ENCODE results near the gene ELF3.

Gene ELF3

DNA sequence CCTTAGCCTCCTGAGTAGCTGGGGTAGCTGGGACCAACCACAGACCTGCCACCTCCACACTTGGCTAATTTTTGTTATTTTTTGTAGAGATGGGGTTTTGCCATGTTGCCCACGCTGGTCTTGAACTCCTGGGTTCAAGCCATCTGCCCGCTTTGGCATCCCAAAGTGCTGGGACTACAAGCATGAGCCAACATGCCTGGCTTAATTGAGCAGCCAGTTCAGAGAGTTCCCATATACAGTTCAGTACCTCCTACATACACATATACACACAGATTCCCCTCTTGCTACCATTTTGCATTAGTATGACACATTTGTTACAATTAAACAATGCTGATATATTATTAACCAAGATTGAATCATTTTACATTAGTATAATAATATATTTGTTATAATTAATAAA is 25.0 kb upstream of the ELF3 start:
- Histone ChIP-seq H3K4me3 (ENCODE audit: low read depth in 1 of 2, low read length in 2 of 2) (no peak overlapping the region), H3K27ac (ENCODE audit: low read length) (no peak overlapping the region), H3K36me3 (ENCODE audit: control insufficient read depth in 1 of 2, insufficient read depth in 2 of 2, low read length in 2 of 2) (peaks cover 16 to 19% of the 10 kb centered on the region in 2 donors), H3K9me3 (ENCODE audit: control insufficient read depth in 1 of 2, low read length in 2 of 2) (no peaks in the 10 kb centered on the region), H3K4me1 (ENCODE audit: control insufficient read depth in 1 of 2, insufficient read depth in 2 of 2, low read length in 2 of 2) (peaks cover 0 to 15% of the 10 kb centered on the region in 2 donors), H3K27me3 (ENCODE audit: low read depth, low read length) (no peaks in the 10 kb centered on the region)

DNA sequence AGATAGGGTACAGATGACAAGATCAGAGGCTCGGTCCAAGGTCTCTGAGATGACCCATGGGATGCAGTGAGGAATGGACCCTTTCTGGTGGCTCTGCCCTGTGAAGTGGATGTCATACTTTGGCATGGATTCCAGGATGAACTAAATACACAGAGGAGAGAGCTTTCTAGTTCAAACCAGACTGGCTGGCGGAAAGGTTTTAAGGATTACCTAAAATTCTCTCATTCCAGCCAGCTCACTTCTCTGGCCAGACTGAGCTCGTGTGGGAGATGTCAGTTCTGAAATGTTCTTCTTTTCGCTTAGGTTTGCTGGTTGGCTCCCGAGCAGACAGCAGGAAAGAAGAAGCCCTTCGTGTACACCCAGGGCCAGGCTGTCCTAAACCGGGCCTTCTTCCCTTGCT is 21.8 kb upstream of the ELF3 start:
- Histone ChIP-seq H3K27ac (ENCODE audit: low read length) (no peak overlapping the region), H3K27me3 (ENCODE audit: low read depth, low read length) (no peaks in the 10 kb centered on the region), H3K4me3 (ENCODE audit: low read depth in 1 of 2, low read length in 2 of 2) (no peak overlapping the region), H3K9me3 (ENCODE audit: control insufficient read depth in 1 of 2, low read length in 2 of 2) (no peaks in the 10 kb centered on the region), H3K4me1 (ENCODE audit: control insufficient read depth in 1 of 2, insufficient read depth in 2 of 2, low read length in 2 of 2) (peaks cover 0 to 9% of the 10 kb centered on the region in 2 donors), H3K36me3 (ENCODE audit: control insufficient read depth in 1 of 2, insufficient read depth in 2 of 2, low read length in 2 of 2) (peaks cover 41 to 48% of the 10 kb centered on the region in 2 donors)

DNA sequence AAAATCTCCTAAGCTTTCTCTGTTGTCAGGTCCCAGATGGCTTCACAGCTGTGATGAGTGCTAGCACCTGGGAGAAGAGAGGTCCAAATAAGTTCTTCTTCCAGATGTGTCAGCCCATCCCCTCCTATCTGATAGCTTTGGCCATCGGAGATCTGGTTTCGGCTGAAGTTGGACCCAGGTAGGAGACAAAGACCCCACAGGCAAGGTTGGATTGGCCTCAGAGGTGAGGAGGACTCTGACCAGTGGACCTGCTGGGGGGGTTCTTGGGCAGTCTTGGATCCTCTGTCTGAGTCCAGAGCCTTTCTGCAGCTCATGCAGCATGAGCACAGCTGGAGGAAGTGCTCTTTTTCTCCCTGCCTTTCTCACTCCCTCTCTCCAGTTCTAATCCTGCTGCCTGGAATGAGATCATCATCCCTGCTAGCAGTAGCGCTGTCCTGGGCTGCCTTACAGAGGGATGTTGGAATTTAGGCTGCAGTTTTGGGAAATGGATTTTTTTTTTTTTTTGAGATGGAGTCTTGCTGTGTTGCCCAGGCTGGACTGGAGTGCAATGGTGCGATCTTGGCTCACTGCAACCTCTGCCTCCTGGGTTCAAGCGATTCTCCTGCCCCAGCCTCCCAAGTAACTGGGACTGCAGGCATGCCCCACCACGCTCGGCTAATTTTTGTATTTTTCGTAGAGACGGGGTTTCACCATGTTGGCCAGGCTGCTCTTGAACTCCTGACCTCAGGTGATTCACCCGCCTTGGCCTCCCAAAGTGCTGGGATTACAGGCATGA is 20.8 kb upstream of the ELF3 start:
- peaks cover 49 to 56% of the 10 kb centered on the region in 2 donors for H3K36me3 ChIP-seq (ENCODE audit: control insufficient read depth in 1 of 2, insufficient read depth in 2 of 2, low read length in 2 of 2)
- no peaks in the 10 kb centered on the region for H3K27me3 ChIP-seq (ENCODE audit: low read depth, low read length)
- no peak overlapping the region for H3K27ac ChIP-seq (ENCODE audit: low read length)
- H3K4me3 ChIP-seq (ENCODE audit: low read depth in 1 of 2, low read length in 2 of 2), result no peak overlapping the region
- H3K4me1 ChIP-seq (ENCODE audit: control insufficient read depth in 1 of 2, insufficient read depth in 2 of 2, low read length in 2 of 2), result peaks cover 0 to 4% of the 10 kb centered on the region in 2 donors
- no peaks in the 10 kb centered on the region for H3K9me3 ChIP-seq (ENCODE audit: control insufficient read depth in 1 of 2, low read length in 2 of 2)

DNA sequence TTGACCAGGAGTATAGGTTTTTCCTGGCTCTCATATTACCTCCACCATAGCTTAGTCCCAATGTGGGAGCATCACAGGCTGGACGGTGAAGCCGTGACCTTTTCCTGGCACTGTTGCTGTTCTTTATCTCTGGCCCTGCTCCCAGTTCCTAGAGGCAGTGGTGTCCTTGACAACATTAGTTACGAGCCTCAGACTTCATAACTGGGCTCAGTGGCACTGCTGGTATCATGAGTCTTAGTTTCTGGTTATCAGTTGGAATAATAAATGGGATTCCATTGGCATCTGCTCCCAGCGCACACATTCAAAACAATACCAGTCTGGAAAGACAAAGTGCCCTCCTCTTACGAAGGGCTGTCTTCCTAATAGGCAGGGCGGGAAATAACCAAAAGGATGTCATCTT is 20.0 kb upstream of the ELF3 start:
- H3K4me1 ChIP-seq (ENCODE audit: control insufficient read depth in 1 of 2, insufficient read depth in 2 of 2, low read length in 2 of 2), result peaks cover 0 to under 1% of the 10 kb centered on the region in 2 donors
- no peak overlapping the region for H3K4me3 ChIP-seq (ENCODE audit: low read depth in 1 of 2, low read length in 2 of 2)
- H3K36me3 ChIP-seq (ENCODE audit: control insufficient read depth in 1 of 2, insufficient read depth in 2 of 2, low read length in 2 of 2), result peaks cover 51 to 62% of the 10 kb centered on the region in 2 donors
- no peaks in the 10 kb centered on the region for H3K27me3 ChIP-seq (ENCODE audit: low read depth, low read length)
- no peak overlapping the region for H3K27ac ChIP-seq (ENCODE audit: low read length)
- H3K9me3 ChIP-seq (ENCODE audit: control insufficient read depth in 1 of 2, low read length in 2 of 2), result no peaks in the 10 kb centered on the region

DNA sequence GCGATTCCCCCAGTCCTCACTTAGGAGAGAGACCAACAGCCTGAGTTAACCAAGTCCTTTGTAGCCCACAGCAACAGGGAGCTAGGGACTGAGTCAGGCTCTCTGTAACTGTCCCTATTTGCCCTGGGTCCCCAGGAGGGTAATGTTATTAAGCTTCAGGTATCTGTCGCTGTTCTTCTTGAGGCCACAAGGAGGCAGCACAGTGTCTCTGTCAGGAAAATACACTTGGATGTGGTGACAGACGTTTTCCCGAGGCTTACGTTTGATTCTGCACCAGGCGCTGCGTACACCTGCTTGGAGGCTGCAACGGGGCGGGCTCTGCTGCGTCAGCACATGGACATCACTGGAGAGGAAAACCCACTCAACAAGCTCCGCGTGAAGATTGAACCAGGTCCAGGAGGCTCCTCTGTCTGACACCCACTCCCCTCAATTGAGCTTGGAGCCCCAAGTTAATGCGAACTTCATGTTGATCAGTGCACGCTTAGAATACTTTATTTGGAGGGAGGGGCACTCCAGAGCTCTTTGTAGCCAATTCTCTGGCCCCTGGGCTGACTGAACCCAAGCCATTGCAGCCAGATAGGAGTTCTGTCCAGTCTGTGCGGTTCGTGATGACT is 10.7 kb upstream of the ELF3 start:
- no peaks in the 10 kb centered on the region for H3K4me1 ChIP-seq (ENCODE audit: control insufficient read depth in 1 of 2, insufficient read depth in 2 of 2, low read length in 2 of 2)

DNA sequence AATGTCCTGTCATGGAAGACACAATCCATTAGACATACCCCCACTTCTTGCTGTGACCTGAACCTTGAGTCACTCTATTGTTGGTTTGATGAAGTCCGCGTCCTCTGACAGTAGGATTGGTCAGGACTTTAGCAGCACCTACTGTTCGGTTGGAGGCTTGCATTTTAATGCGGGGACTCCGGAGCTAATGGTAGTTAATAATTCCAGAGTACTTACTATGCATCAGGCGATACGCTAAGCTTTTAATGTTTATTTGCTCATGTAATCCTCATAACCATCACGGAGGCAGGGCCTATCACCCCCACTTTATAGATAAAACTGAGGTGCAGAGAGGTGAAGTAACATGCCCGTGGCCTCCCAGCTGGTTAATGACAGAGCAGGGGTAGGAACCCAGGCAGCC is 7.9 kb upstream of the ELF3 start:
- no peak overlapping the region for H3K4me3 ChIP-seq (ENCODE audit: low read depth in 1 of 2, low read length in 2 of 2)
- no peak overlapping the region for H3K27ac ChIP-seq (ENCODE audit: low read length)
- H3K4me1 ChIP-seq (ENCODE audit: control insufficient read depth in 1 of 2, insufficient read depth in 2 of 2, low read length in 2 of 2), result no peaks in the 10 kb centered on the region
- peaks cover 59 to 77% of the 10 kb centered on the region in 2 donors for H3K36me3 ChIP-seq (ENCODE audit: control insufficient read depth in 1 of 2, insufficient read depth in 2 of 2, low read length in 2 of 2)
- no peaks in the 10 kb centered on the region for H3K9me3 ChIP-seq (ENCODE audit: control insufficient read depth in 1 of 2, low read length in 2 of 2)
- no peaks in the 10 kb centered on the region for H3K27me3 ChIP-seq (ENCODE audit: low read depth, low read length)

More for the DNA sequence above, 10.7 kb upstream of the ELF3 start:
- H3K36me3 ChIP-seq (ENCODE audit: control insufficient read depth in 1 of 2, insufficient read depth in 2 of 2, low read length in 2 of 2), result peaks cover 60 to 81% of the 10 kb centered on the region in 2 donors
- no peak overlapping the region for H3K27ac ChIP-seq (ENCODE audit: low read length)
- no peaks in the 10 kb centered on the region for H3K9me3 ChIP-seq (ENCODE audit: control insufficient read depth in 1 of 2, low read length in 2 of 2)
- H3K4me3 ChIP-seq (ENCODE audit: low read depth in 1 of 2, low read length in 2 of 2), result no peak overlapping the region
- H3K27me3 ChIP-seq (ENCODE audit: low read depth, low read length), result no peaks in the 10 kb centered on the region

DNA sequence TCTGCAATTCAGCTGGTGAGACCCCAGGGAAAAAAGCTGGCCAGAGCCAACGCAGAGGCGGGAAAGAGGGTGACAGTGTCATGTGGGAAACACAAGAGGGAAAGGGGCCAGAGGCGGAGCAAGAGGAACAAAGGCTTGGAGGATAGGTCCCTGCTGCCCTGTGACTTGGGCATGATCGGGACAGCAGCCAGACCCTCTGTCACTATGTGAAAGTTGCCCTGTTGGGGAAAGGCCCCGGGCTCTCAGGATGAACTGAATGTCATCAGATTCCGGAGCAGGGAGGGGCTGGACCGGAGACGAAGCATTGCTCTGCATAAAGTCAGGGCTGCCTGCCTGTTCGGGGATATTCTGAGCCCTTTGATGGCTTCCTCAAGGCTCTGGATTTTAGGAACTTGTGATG is 5.7 kb upstream of the ELF3 start:
- Histone ChIP-seq H3K27ac (ENCODE audit: low read length) (no peak overlapping the region), H3K27me3 (ENCODE audit: low read depth, low read length) (no peaks in the 10 kb centered on the region), H3K4me1 (ENCODE audit: control insufficient read depth in 1 of 2, insufficient read depth in 2 of 2, low read length in 2 of 2) (no peaks in the 10 kb centered on the region), H3K36me3 (ENCODE audit: control insufficient read depth in 1 of 2, insufficient read depth in 2 of 2, low read length in 2 of 2) (peaks cover 58 to 75% of the 10 kb centered on the region in 2 donors), H3K9me3 (ENCODE audit: control insufficient read depth in 1 of 2, low read length in 2 of 2) (no peaks in the 10 kb centered on the region), H3K4me3 (ENCODE audit: low read depth in 1 of 2, low read length in 2 of 2) (no peak overlapping the region)

DNA sequence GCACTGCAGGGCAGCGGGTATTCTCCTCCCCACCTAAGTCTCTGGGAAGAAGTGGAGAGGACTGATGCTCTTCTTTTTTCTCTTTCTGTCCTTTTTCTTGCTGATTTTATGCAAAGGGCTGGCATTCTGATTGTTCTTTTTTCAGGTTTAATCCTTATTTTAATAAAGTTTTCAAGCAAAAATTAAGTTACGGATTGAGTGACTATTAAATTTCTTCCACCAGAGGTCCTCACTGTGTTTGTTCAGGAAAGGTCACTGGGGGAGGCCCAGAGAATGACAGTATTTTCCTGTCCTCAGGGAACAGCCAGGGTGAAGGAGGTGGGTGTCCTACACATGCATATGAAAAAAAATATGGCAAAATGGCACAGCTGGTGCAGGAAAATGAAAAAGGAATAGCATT is 4.4 kb upstream of the ELF3 start:
- Histone ChIP-seq H3K4me1 (ENCODE audit: control insufficient read depth in 1 of 2, insufficient read depth in 2 of 2, low read length in 2 of 2) (no peaks in the 10 kb centered on the region), H3K9me3 (ENCODE audit: control insufficient read depth in 1 of 2, low read length in 2 of 2) (no peaks in the 10 kb centered on the region), H3K4me3 (ENCODE audit: low read depth in 1 of 2, low read length in 2 of 2) (no peak overlapping the region), H3K36me3 (ENCODE audit: control insufficient read depth in 1 of 2, insufficient read depth in 2 of 2, low read length in 2 of 2) (peaks cover 46 to 63% of the 10 kb centered on the region in 2 donors), H3K27me3 (ENCODE audit: low read depth, low read length) (no peaks in the 10 kb centered on the region), H3K27ac (ENCODE audit: low read length) (no peak overlapping the region)

DNA sequence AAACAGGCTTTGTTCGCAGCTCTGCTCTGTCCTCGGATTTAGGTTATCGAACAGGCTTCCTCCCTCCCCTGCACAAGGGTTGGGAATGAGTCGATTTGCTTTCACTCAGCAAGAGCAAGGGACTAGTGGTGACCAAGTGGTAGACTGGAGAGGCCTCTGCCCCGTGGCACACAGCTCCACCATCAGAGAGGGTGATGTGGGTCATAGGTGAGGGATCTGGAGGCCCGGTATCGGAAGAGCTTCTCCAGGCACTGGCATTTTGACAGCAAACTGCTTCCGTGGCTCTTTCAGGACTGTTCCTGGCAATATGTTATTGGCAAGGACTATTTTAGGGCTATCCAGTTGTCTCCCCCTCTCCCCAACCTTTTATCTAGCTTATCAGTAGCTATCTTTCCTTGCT is 3.1 kb upstream of the ELF3 start:
- H3K4me3 ChIP-seq (ENCODE audit: low read depth in 1 of 2, low read length in 2 of 2), result peak overlapping the region in 1 of 2 donors; percentile 12
- peak overlapping the region; percentile 36 for H3K27ac ChIP-seq (ENCODE audit: low read length)
- H3K36me3 ChIP-seq (ENCODE audit: control insufficient read depth in 1 of 2, insufficient read depth in 2 of 2, low read length in 2 of 2), result peaks cover 38 to 53% of the 10 kb centered on the region in 2 donors
- H3K27me3 ChIP-seq (ENCODE audit: low read depth, low read length), result no peaks in the 10 kb centered on the region
- no peaks in the 10 kb centered on the region for H3K4me1 ChIP-seq (ENCODE audit: control insufficient read depth in 1 of 2, insufficient read depth in 2 of 2, low read length in 2 of 2)
- H3K9me3 ChIP-seq (ENCODE audit: control insufficient read depth in 1 of 2, low read length in 2 of 2), result no peaks in the 10 kb centered on the region

DNA sequence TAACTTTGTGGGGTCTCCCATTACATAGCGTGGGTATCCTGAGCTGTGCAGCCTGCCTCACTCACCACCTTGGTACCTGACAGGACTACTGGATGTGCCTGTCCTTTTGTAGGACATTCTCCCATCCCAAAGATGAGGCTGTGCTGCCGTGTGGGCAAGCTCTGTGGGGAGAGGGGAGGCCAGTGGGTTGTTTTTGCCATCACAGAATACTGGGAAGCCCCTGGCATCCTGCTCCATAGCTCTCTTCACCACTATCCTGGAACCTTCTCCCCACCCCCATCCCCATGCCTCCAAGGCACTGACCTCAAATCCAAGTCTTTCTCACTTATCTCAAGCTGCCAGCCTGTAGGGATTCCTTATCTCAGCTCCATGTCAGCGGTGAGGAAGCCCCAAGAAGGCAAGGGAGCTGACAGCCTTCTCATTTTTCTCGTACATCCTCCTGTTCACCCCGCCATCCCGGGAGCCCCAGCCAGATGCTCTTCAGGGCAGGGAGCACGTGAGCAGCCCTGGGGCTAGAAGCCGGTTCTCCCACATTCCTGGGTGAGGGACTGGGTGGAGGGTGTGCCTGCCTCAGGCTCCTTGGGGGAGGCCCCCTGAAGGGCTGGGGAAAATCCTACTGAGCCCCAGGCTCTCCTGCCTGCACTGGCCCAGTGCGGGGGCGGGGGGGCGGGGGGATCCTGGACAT is 2.4 kb upstream of the ELF3 start:
- Histone ChIP-seq H3K27ac (ENCODE audit: low read length) (peak overlapping the region; percentile 36), H3K9me3 (ENCODE audit: control insufficient read depth in 1 of 2, low read length in 2 of 2) (no peaks in the 10 kb centered on the region), H3K4me1 (ENCODE audit: control insufficient read depth in 1 of 2, insufficient read depth in 2 of 2, low read length in 2 of 2) (no peaks in the 10 kb centered on the region), H3K36me3 (ENCODE audit: control insufficient read depth in 1 of 2, insufficient read depth in 2 of 2, low read length in 2 of 2) (peaks cover 32 to 46% of the 10 kb centered on the region in 2 donors), H3K27me3 (ENCODE audit: low read depth, low read length) (no peaks in the 10 kb centered on the region), H3K4me3 (ENCODE audit: low read depth in 1 of 2, low read length in 2 of 2) (peak overlapping the region in 1 of 2 donors; percentile 12)

DNA sequence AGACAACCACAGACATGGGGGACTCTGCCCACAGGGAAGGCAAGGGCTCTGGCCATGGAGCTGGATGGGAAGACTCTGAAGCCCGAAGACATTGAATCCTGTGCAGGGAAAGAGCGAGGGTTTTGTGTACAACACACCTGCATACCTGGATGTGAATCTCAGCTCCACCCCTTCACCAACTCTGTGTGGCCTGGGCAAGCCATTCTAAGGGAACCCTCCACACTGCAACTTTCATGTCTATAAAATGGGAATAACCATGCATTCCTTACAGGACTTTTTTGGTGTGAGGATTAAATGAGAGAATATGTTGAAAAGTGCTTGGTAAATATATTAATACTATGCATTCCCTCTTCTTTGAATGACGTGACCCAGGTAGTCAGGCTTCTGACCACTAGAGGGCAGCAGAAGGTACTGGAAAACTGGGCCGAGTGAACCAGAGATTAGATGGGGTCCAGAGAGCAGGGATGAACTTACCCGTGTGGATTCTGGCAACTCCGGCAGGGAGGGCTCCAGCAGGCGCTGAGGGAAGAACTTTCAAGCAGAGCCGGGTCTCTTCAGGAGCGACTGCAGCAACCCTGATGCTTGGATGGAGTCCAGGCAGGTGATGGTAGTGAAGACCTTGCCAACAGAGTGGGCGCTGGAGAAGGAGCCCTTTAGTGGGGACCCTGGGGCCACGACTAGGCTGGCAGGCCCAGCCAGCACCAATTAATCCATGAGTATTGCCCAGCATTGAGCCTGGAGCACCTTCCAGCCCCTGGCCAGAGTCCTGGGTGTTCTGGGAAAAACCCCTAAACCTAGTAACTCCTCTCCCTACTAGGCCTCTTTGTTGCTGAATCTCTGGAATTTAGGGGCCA is 834 bp upstream of the ELF3 start:
- no peaks in the 10 kb centered on the region for H3K27me3 ChIP-seq (ENCODE audit: low read depth, low read length)
- H3K4me1 ChIP-seq (ENCODE audit: control insufficient read depth in 1 of 2, insufficient read depth in 2 of 2, low read length in 2 of 2), result no peaks in the 10 kb centered on the region
- no peaks in the 10 kb centered on the region for H3K9me3 ChIP-seq (ENCODE audit: control insufficient read depth in 1 of 2, low read length in 2 of 2)
- no peak overlapping the region for H3K4me3 ChIP-seq (ENCODE audit: low read depth in 1 of 2, low read length in 2 of 2)
- H3K36me3 ChIP-seq (ENCODE audit: control insufficient read depth in 1 of 2, insufficient read depth in 2 of 2, low read length in 2 of 2), result peaks cover 25 to 30% of the 10 kb centered on the region in 2 donors
- H3K27ac ChIP-seq (ENCODE audit: low read length), result peak overlapping the region; percentile 90
